Right cardiac atrium (tissue), 5 donors: Measurements from ENCODE around the gene CSNK2B. TPM values are rescaled to one million over a fixed set of nuclear protein-coding genes. Genes with fewer than 3 reads are reported as not detected.

ENCODE experiments used
- ATAC-seq, 2 donors: fragments of 200-7000 bp; cut with Tn5 transposase; one replicate each; pipeline versions ENCODE4 v1.8.0 to v1.9.1; 2020; ENCODE audit warnings: moderate library complexity in 2 of 2, mild to moderate bottlenecking in 1 of 2
- DNase-seq, 3 donors: peaks; one replicate each; pipeline ENCODE4 v3.0.0-alpha.2; 2020
- H3K27ac ChIP-seq: one replicate; pipeline ENCODE4 v1.5.1; 2013; ENCODE audit warnings: mild to moderate bottlenecking, low read length, control low read depth, moderate library complexity
- H3K27me3 ChIP-seq: one replicate; pipeline ENCODE4 v1.6.1; 2013; ENCODE audit not compliant: control insufficient read depth, insufficient read depth
- H3K4me1 ChIP-seq: one replicate; pipeline ENCODE4 v1.6.1; 2013; ENCODE audit warnings: low read length; ENCODE audit not compliant: control insufficient read depth, insufficient read depth
- H3K4me3 ChIP-seq: one replicate; pipeline ENCODE4 v1.5.1; 2013; ENCODE audit warnings: low read length, control low read depth
- H3K9me3 ChIP-seq: one replicate; pipeline ENCODE4 v1.6.1; 2013; ENCODE audit warnings: low read length; ENCODE audit not compliant: control insufficient read depth
- WGBS: extraction: QIAGEN DNeasy Blood & Tissue Kit; methylation state at CpG from one replicate; pipeline ENCODE4 v1.1.7; 2013; 5-methylcytosine and 5-hydroxymethylcytosine counted together
- intact Hi-C, 4 donors: fragments of 100-400 bp; cut with DNase I; formaldehyde crosslinking; loops; one replicate each; pipeline versions ENCODE4 v1.11.0 to v1.14.0; 2022 to 2023
- polyA plus RNA-seq: library from polyadenylated mRNA; stranded (reverse); fragments of 200-250 nt; gene quantifications from one replicate; pipeline ENCODE4 v1.2.3, GENCODE V29; 2013
- total RNA-seq, 4 donors: library from RNA; stranded (reverse); fragmentation: NEBNext Ultra II Directional; extraction: Animal tissue kit (Norgen Biotek cat#: 25700); gene quantifications; one replicate each; pipeline ENCODE4 v1.2.1, GENCODE V29; 2021
- donor health status: healthy with polysubstance abuse.
- donor health status: DM: no; HTN: yes; CAD: no.
- donor health status: DM: no; HTN: no; CAD: no.
- donor health status: DM: no; HTN: yes; CAD: no; lungs with severe emphysema.
- donor health status: DM: yes; HTN: yes; CAD: no.

CSNK2B gene
- total and polyA plus RNA-seq, 5 donors, result 110 to 158 (median 119) TPM

DNA sequence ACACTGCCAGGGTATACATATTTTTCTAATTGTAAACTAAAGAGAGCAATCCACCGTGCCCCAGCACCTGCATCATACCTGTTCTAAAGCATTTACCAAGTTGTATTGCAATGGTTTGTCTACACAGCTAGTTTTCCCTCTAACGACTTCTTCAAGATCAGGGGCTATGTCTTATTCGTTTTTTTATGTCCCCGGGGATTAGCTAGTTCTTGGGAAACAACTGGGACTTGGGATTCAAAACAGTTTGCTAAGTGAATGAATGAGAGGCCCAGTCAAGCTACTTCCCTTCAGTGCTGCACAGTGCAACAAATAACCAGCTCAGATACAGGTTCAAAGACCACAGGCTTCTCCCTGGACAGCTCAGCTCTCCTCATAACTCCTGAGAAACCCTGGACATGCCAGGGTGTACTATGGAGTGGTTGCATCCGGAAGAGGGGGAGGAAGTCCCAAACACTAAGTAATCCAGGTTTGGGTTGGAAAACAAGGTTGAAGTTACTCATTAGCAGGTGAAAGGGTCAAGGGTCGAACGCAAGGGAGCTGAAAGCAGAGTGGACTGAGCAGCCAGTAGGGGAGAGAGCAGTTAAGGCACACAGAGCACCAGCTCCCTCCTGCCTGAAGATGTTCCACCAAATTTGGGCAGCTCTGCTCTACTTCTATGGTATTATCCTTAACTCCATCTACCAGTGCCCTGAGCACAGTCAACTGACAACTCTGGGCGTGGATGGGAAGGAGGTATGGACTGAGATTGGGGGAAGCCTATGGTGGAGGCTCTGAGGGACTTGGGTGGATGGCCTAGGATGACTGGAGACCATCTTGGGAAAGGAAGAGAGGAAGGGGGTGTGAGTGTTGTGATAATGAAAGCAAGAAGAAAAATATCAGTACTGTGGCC lies 10.3 kb upstream of the CSNK2B start, which contains the start of gene APOM:
Gene APOM, plus strand, starts transcription at position 546 of the 889 bp plus-strand sequence. Its CDS starts 73 bp downstream, at position 619.
- no peak for DNase-seq
- no peaks in the 10 kb centered on the region for H3K9me3 ChIP-seq
- no peak within 1 kb of the TSS for H3K4me3 ChIP-seq
- 81% methylated on average over 8 of the region's 8 CpGs for WGBS
- intact Hi-C loops, result no loop called here
- H3K4me1 ChIP-seq, result peaks cover 21% of the 10 kb centered on the region
- ATAC-seq, result no peak
- H3K27me3 ChIP-seq, result no peaks in the 10 kb centered on the region
- H3K27ac ChIP-seq, result no peak within 1 kb of the TSS

DNA sequence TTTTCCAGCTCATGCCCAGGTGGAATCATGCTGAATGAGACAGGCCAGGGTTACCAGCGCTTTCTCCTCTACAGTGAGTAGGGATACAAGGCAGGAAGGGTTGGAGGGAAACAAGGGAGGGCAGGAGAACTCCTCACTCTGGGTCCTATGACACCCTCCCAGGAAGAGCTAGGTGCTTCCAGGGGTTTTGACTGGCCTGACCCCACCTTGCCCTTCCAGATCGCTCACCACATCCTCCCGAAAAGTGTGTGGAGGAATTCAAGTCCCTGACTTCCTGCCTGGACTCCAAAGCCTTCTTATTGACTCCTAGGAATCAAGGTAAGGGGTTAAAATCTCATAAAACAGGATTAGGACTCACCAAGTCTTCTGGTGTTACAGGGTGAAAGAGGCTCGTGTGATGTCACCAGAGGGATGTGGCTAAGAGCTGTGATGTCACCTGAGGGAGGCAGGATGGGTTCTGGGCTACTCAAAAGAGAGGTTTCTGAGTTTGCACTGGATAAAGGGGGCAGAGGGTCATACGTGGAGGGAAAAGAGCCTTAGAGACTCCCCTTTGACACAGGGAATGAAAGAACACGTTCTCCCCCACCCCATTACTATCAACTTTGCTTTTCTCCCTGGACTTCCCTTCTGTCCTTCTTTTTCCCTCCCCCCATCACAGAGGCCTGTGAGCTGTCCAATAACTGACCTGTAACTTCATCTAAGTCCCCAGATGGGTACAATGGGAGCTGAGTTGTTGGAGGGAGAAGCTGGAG lies 8.3 kb upstream of the CSNK2B start:
- ATAC-seq (no peak), DNase-seq (no peak)
- Histone ChIP-seq H3K4me3 (no peak overlapping the region), H3K4me1 (peaks cover 14% of the 10 kb centered on the region), H3K9me3 (no peaks in the 10 kb centered on the region), H3K27ac (no peak overlapping the region), H3K27me3 (no peaks in the 10 kb centered on the region)
- WGBS, result 68% methylated on average over 6 of the region's 6 CpGs
- intact Hi-C loops, result no loop called here

DNA sequence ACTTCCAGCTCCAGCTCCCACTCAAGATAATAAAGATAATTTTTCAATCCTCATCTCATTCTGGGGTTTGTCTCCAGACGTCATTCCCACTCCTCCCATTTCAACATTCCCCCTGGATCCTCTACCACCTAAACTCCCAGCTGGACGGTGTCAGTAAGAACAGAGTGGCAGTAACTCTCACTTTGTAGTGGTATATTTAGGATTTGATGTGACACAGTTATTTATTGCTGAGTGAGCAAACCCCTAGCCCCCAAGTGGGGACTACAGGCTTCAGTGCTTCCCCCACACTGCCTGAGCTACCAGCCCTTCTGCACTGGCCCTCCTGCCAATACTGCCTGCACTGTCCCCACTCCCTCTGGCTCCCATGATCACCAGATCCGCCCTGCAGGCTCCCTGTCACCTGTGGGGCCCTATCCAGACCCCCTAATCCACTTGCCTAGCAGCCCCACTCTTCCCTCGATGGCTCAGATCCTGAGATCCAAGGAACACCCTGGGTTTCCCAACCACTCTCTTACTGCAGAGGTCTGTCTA lies 7.7 kb upstream of the CSNK2B start:
- no peak overlapping the region for H3K4me3 ChIP-seq
- DNase-seq (no peak), ATAC-seq (no peak)
- intact Hi-C loops, result no loop called here
- no peaks in the 10 kb centered on the region for H3K27me3 ChIP-seq
- no peaks in the 10 kb centered on the region for H3K9me3 ChIP-seq
- no peak overlapping the region for H3K27ac ChIP-seq
- peaks cover 14% of the 10 kb centered on the region for H3K4me1 ChIP-seq
- 77% methylated on average over 4 of the region's 4 CpGs for WGBS

DNA sequence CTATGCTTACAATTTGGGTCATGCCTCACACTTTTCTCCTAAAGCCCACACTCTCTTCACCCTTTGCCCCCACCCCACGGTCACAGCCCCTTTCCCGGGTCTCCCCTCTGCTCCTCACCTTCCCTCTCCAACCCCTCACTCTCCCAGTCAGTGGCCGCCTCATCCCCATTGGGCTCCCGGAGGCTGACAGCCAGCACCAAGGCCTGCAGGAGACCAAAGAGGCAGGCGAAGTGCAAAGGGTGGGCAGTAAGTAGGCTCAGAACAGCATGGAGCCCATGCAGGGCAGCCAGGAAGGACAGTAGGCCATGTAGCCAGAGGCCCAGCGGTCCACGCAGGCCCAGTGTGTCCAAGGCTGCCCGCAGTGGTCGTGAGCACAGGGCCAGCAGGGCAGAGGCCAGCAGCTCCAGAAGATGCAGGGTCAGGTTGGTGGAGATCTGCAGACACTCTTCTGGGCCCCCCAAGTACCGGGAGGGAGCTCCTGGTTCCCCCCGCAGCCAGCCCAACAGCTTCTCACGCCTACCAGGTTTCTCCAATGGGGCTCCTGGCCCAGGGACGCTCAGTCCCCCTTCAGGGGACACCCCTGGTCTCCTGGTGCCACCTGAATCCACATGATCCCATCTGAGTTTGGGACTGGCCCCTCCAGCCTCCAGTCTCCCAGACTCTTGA lies 6.8 kb upstream of the CSNK2B start:
- intact Hi-C loops, result no loop called here
- DNase-seq (no peak), ATAC-seq (no peak)
- H3K9me3 ChIP-seq, result no peaks in the 10 kb centered on the region
- H3K4me3 ChIP-seq, result peak overlapping the region; percentile 90
- peaks cover 14% of the 10 kb centered on the region for H3K4me1 ChIP-seq
- no peak overlapping the region for H3K27ac ChIP-seq
- WGBS, result 84% methylated on average over 13 of the region's 13 CpGs
- H3K27me3 ChIP-seq, result no peaks in the 10 kb centered on the region

DNA sequence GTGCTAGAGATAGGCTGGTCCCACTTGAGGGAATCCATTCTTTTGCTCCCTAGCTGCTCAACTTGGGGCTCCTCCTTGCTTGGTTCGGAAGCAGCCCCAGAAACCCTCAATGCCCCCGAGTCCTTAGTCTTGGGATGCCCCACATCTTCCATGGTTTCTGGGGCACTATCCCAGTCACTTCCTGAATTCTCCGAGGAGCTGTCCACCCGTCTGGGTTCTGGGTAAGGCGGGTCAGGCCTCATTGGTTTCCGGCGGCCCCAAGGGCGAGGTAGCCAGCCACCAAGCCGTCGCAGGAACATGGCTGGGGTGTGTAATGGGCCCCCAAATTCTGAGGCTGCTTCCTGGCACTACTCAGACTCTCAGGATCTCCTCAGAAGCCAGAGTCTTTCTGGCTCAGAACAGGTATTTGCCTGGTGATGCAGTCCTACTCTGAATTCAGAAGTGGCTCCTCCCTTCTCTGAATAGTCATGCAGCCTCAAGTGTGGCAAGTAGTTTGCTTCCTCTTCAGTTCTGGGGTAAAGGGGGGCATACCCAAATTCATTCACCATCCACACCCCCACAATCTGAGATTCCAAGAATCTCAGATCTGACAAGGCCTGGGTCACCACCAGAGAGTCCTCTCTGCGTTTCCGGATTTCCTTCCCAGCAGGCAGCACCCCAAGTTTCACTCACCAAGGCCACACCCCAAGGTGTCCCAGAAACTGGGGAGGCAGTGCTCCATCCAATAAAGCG lies 6.1 kb upstream of the CSNK2B start:
- Histone ChIP-seq H3K9me3 (no peaks in the 10 kb centered on the region), H3K4me3 (peak overlapping the region; percentile 90), H3K27me3 (no peaks in the 10 kb centered on the region), H3K4me1 (peaks cover 14% of the 10 kb centered on the region), H3K27ac (peak overlapping the region; percentile 90)
- WGBS, result 19% methylated on average over 13 of the region's 13 CpGs
- intact Hi-C loops, result loop anchor here in 1 of 4 donors (5.0 to 10.0 kb wide), 2 partner anchors 113 to 1315 kb away; partner anchors contain the start of genes ATP6V1G2 and NFKBIL1
- no peak for DNase-seq
- peak in 1 of 2 donors; percentile 4 for ATAC-seq

DNA sequence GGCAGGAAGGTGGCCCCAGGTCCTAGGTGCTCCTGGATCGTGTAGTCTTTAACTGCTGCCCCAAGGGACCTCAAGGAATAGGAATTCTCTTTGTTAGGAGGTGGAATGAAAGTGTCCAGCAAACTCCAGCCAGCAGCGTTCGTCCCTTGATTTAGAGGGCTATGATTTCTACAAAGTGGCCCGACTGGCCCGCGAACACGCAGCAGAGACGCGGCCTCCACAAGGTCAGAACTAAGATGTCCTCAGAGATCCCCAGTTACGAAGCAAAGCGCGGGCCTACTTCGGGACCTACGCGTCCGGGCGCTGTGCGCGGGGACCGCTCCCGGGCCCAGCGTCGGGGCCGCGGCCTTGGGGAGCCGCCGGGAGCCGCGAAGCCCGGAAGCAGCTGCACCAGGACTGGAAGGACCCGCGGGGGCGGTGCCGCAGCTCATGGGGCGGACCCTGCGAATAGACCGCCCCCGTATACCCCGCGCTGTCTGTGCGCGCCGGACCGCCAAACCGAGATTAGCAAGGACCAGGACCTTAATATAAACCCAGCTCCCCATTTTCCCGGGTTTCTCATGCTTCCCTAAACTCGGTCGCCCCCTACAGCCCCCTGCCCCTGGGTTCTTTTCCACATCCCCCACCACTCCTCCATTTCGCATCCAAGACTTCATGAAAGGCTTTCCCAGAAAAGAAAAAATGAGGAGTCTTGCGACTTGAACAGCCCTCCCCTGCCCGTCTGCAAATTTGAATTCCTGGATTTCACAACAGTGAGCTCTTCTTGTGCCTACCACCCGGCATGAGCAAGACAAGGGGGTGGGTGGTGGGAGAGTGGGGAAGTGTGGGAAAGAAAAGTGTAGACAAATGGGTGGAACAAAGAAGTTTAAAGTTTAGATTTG lies 5.3 kb upstream of the CSNK2B start, which contains the start of gene C6orf47:
Gene C6orf47, minus strand, starts transcription at position 398 of the 881 bp plus-strand sequence. CDS start 831 bp downstream, outside the sequence.
- ATAC-seq, result peak; percentile 83 to 88

DNA sequence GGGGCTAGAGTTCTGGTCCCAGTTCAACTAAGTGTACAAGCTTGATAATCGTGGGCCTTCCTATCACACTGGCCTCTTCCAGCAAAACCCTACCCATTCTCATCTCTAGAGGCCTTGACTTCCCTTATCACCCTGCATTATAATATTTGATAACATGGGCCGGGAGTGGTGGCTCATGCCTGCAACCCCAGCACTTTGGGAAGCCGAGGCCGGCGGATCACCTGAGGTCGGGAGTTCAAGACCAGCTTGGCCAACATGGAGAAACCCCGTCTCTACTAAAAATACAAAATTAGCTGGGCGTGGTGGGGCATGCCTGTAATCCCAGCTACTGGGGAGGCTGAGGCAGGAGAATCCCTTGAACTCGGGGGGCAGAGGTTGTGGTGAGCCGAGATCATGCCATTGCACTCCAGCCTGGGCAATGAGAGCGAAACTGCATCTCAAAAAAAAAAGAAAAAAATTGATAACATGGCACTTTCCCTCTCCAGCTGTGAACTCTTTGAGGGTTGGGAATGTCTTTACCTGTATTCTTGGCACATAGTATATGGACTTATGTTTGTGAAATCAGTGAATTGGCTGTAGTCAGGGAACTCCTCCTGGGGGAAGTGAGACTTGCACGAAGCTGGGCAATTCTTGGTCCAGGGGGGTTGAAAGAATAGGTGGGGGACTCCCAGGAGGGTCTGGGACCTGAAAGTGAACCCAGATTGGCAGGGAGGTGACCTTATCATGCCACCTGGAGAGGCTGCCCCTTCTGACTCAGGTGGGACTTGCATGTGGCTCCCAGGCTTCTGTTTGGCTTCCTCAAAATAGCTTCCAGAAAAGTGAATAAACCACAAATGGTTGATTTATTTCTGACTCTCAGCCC lies 4.4 kb upstream of the CSNK2B start:
- no peak overlapping the region for H3K27ac ChIP-seq
- peaks cover 14% of the 10 kb centered on the region for H3K4me1 ChIP-seq
- H3K9me3 ChIP-seq, result no peaks in the 10 kb centered on the region
- DNase-seq (peak in 1 of 3 donors; percentile 37), ATAC-seq (no peak)
- 67% methylated on average over 12 of the region's 12 CpGs for WGBS
- H3K27me3 ChIP-seq, result no peaks in the 10 kb centered on the region
- peak overlapping the region; percentile 90 for H3K4me3 ChIP-seq
- intact Hi-C loops, result loop anchor here in 1 of 4 donors (5.0 to 10.0 kb wide), 2 partner anchors 114 to 1313 kb away; partner anchors contain the start of genes ATP6V1G2 and NFKBIL1

More for the DNA sequence above, 5.3 kb upstream of the CSNK2B start, which contains the start of gene C6orf47:
- peak within 1 kb of the TSS; percentile 90 for H3K27ac ChIP-seq
- intact Hi-C loops, result loop anchor here in 1 of 4 donors (5.0 to 10.0 kb wide), 2 partner anchors 113 to 1314 kb away; partner anchors contain the start of genes ATP6V1G2 and NFKBIL1
- no peaks in the 10 kb centered on the region for H3K27me3 ChIP-seq
- under 1% methylated on average over 52 of the region's 52 CpGs for WGBS
- peaks cover 14% of the 10 kb centered on the region for H3K4me1 ChIP-seq
- H3K4me3 ChIP-seq, result peak within 1 kb of the TSS; percentile 90
- no peaks in the 10 kb centered on the region for H3K9me3 ChIP-seq
- DNase-seq, result peak; percentile 91 to 96 (median 95)

DNA sequence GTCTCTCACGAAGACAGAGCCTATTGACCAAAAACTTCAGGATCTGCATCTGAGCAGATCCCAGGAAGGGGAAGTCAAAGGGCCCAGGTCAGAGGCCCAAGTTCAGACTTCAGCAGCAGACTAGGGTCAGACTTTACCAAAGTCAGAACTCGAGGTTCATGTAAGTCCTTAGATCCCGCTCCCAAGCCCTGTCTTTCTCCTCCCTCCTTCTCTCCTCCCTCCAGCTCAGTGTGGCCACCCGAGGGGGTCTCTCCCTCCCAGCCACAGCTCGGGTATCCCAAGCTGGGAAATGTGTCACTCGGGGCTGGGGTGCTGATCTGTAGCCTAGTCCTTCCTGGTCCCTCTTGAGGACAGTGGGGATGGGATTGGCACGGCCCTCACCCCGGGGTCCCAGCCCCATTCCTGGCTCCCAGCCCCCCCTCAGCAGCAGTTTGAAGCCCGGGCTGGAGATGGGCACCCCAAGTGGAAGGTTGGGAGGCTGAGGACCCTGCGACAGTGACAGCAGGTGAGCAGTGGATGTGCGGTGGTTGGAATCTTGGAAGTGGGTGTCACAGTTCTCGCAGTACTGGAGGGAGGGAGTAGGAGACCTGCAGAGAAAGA lies 3.7 kb upstream of the CSNK2B start:
- intact Hi-C loops, result loop anchor here in 1 of 4 donors (5.0 to 10.0 kb wide), 2 partner anchors 115 to 1313 kb away; partner anchors contain the start of genes ATP6V1G2 and NFKBIL1
- Histone ChIP-seq H3K4me3 (no peak overlapping the region), H3K9me3 (no peaks in the 10 kb centered on the region), H3K27ac (no peak overlapping the region), H3K4me1 (peaks cover 14% of the 10 kb centered on the region), H3K27me3 (no peaks in the 10 kb centered on the region)
- ATAC-seq (no peak), DNase-seq (peak in 1 of 3 donors; percentile 38)
- WGBS, result 87% methylated on average over 12 of the region's 12 CpGs
